Measurements from ENCODE around the gene SLC37A3. TPM values are rescaled to one million over a fixed set of nuclear protein-coding genes. Genes with fewer than 3 reads are reported as not detected.

SLC37A3 gene
- total RNA-seq, 2 donors from 2014 or later: 37.4 to 55.7 TPM

GRCh38 chr7:140304191-140304799, 94.0 kb downstream of the SLC37A3 start:
- ATAC-seq (no peak), DNase-seq (peak in 1 of 4 donors; percentile 15)
- H3K36me3 ChIP-seq (replicated peaks in 1 of 2; ENCODE audit: insufficient read depth in 1 of 2, low read depth in 2 of 2): no peaks in the 10 kb centered on the region
- H3K4me3 ChIP-seq: no peak overlapping the region
- WGBS, 2 donors: 82 to 87% methylated on average over 3 of the region's 3 CpGs
- H3K27ac ChIP-seq: no peak overlapping the region
- H3K9me3 ChIP-seq: no peaks in the 10 kb centered on the region
- H3K27me3 ChIP-seq: no peaks in the 10 kb centered on the region
- H3K4me1 ChIP-seq: no peaks in the 10 kb centered on the region
- TF ChIP-seq POLR2A (IDR thresholded peaks at IDR 0.05) (no peak), CTCF (IDR thresholded peaks at IDR 0.05) (peak in 4 of 7 experiments; percentile 12 to 37 (median 28))
- intact Hi-C loops (cut with DNase I): no loop called here

- Histone ChIP-seq H3K27me3 (no peaks in the 10 kb centered on the region), H3K4me1 (no peaks in the 10 kb centered on the region), H3K9me3 (no peaks in the 10 kb centered on the region), H3K4me3 (no peak overlapping the region), H3K36me3 (replicated peaks in 1 of 2; ENCODE audit: insufficient read depth in 1 of 2, low read depth in 2 of 2) (no peaks in the 10 kb centered on the region), H3K27ac (no peak overlapping the region)
- 81 to 85% methylated on average over 13 of the region's 13 CpGs for WGBS, 2 donors
- TF ChIP-seq POLR2A (IDR thresholded peaks at IDR 0.05) (no peak), CTCF (IDR thresholded peaks at IDR 0.05) (no peak)
- DNase-seq: no peak
- ATAC-seq: no peak
- intact Hi-C loops (cut with DNase I): no loop called here
Measured at GRCh38 chr7:140300243-140301136, 97.8 kb downstream of the SLC37A3 start.

- H3K36me3 ChIP-seq (replicated peaks in 1 of 2; ENCODE audit: insufficient read depth in 1 of 2, low read depth in 2 of 2): no peaks in the 10 kb centered on the region
- no peak for TF ChIP-seq POLR2A (IDR thresholded peaks at IDR 0.05)
- TF ChIP-seq CTCF (IDR thresholded peaks at IDR 0.05): no peak
- H3K27ac ChIP-seq: no peak overlapping the region
- no peaks in the 10 kb centered on the region for H3K4me1 ChIP-seq
- no peak for ATAC-seq
- H3K9me3 ChIP-seq: no peaks in the 10 kb centered on the region
- no peak overlapping the region for H3K4me3 ChIP-seq
- DNase-seq: no peak
- H3K27me3 ChIP-seq: no peaks in the 10 kb centered on the region
- 86 to 92% methylated on average over 2 of the region's 2 CpGs for WGBS, 2 donors
- intact Hi-C loops (cut with DNase I): no loop called here
Measured at GRCh38 chr7:140298213-140298612, 100.1 kb downstream of the SLC37A3 start.

GRCh38 chr7:140297192-140297591, 101.1 kb downstream of the SLC37A3 start:
- ATAC-seq (no peak), DNase-seq (no peak)
- H3K27me3 ChIP-seq: no peaks in the 10 kb centered on the region
- no peak overlapping the region for H3K27ac ChIP-seq
- H3K36me3 ChIP-seq (replicated peaks in 1 of 2; ENCODE audit: insufficient read depth in 1 of 2, low read depth in 2 of 2): no peaks in the 10 kb centered on the region
- H3K4me1 ChIP-seq: no peaks in the 10 kb centered on the region
- no peaks in the 10 kb centered on the region for H3K9me3 ChIP-seq
- TF ChIP-seq CTCF (IDR thresholded peaks at IDR 0.05) (no peak), POLR2A (IDR thresholded peaks at IDR 0.05) (no peak)
- intact Hi-C loops (cut with DNase I): no loop called here
- WGBS, 2 donors: 90 to 92% methylated on average over 6 of the region's 6 CpGs
- H3K4me3 ChIP-seq: no peak overlapping the region
